Sigmoid colon (tissue), 4 donors: ENCODE data around the gene DHRS7B.

Experiments
- CTCF ChIP-seq, 4 experiments: fragments of 450-650 bp in 3 of 4; fragments of 200-600 bp in 1 of 4; IDR thresholded peaks; one replicate each; pipeline ENCODE4 v1.5.1; 2016 to 2019; ENCODE audit warnings: antibody characterized with exemption in 4 of 4, mild to moderate bottlenecking in 3 of 4, moderate library complexity in 2 of 4
- POLR2AphosphoS5 ChIP-seq, 4 donors: sonication (generic); formaldehyde crosslinking; IDR thresholded peaks; one replicate each; pipeline ENCODE4 v1.6.1; 2017; ENCODE audit warnings: antibody characterized with exemption in 4 of 4

- TF ChIP-seq POLR2AphosphoS5 (IDR thresholded peaks at IDR 0.05), result no peak
- no peak for TF ChIP-seq CTCF (IDR thresholded peaks at IDR 0.05)
Observed at GRCh38 chr17:21174713-21175112, 47.9 kb downstream of the DHRS7B start.
